Daoy (cell line): Measurements from ENCODE around the gene CTCFL. TPM values are rescaled to one million over a fixed set of nuclear protein-coding genes. Genes with fewer than 3 reads are reported as not detected.

Experiments
- DNase-seq: peaks from one replicate; pipeline ENCODE4 v3.0.0-alpha.2; 2015; ENCODE audit warnings: low read depth
- total RNA-seq: library from RNA; depleted of rRNA; stranded (reverse); fragments of >200 nt; shearing (Covaris generic); gene quantifications from 2 replicates; pipeline ENCODE4 v1.2.3, GENCODE V29; 2014; rRNA removed

Gene CTCFL, protein sequence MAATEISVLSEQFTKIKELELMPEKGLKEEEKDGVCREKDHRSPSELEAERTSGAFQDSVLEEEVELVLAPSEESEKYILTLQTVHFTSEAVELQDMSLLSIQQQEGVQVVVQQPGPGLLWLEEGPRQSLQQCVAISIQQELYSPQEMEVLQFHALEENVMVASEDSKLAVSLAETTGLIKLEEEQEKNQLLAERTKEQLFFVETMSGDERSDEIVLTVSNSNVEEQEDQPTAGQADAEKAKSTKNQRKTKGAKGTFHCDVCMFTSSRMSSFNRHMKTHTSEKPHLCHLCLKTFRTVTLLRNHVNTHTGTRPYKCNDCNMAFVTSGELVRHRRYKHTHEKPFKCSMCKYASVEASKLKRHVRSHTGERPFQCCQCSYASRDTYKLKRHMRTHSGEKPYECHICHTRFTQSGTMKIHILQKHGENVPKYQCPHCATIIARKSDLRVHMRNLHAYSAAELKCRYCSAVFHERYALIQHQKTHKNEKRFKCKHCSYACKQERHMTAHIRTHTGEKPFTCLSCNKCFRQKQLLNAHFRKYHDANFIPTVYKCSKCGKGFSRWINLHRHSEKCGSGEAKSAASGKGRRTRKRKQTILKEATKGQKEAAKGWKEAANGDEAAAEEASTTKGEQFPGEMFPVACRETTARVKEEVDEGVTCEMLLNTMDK
- 0.06 TPM in 1 of 2 replicates, not detected in the other for total RNA-seq

DNA sequence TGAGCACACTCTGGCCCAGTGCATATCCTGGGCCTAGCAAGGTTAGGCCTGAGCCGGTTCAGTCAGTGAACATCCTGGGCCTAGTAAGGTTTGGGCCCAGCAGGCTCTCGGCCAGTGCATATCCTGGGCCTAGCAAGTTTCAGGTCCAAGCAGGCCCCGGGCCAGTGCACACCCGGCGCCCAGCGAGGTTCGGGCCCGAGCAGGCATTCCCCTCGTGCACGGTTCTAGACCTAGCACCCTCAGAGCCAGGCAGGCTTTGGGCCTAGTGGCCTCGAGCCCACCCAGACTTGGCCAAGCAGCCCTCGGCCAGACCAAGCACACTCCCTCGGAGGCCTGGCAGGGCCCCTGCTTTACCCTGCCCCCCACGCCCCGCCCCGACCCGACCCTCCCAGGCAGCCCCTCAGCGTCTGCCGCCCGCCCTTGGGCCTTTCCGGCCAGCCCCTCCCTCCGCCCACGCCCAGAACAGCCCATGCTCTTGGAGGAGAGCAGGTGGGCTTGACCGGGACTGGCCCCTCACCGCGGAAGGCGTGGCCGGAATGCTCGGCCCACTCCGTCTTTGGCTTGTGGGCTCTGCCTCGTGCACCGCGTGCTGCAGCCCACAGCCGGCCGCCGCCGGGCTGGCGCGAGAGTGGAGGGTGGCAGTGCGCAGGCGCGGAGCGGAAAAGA is at the start of gene CTCFL:
Gene CTCFL (minus strand): TSS at position 630 of the 666 bp plus-strand sequence. CDS start 935 bp downstream, outside the sequence.
- no peak for DNase-seq

DNA sequence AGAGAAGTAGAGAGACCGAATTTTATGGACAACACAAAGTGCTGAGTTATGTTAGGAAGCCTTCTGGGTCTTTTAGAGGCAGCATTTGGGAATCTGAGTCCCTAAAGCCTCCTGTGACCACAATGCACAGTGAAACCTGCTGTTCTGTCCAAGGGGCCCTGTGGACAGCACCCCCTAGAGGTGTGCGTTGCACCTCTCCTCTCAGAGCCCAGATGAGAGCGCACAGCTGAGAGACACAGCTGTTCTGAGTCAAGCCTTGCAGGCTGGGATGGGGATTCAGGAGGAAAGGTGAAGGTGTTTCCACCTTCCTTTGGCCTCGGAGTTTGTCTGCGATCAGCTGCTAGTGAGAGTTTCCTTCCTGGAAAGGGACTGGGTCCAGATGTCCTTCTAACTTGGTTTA is 49.0 kb upstream of the CTCFL start:
- no peak for DNase-seq

DNA sequence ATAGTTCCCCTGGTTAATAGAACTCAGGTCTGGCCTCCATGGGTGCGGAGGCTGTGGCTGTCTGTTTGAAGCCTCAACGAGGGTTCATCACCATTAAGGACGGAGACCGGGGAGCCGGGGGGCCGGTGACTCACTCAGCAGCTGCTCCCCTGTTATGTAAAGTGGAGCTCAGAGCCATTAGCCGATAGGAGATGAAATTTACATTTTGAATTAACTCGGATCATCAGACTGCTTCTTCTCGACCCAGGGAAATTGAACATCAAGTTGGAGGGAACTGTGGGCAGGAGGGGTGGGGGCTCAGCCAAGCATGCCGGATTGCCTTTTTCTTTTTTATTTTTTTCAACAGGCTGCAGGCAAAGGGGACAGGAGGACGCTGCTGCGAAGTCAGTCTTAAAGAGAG is 48.3 kb upstream of the CTCFL start:
- no peak for DNase-seq

DNA sequence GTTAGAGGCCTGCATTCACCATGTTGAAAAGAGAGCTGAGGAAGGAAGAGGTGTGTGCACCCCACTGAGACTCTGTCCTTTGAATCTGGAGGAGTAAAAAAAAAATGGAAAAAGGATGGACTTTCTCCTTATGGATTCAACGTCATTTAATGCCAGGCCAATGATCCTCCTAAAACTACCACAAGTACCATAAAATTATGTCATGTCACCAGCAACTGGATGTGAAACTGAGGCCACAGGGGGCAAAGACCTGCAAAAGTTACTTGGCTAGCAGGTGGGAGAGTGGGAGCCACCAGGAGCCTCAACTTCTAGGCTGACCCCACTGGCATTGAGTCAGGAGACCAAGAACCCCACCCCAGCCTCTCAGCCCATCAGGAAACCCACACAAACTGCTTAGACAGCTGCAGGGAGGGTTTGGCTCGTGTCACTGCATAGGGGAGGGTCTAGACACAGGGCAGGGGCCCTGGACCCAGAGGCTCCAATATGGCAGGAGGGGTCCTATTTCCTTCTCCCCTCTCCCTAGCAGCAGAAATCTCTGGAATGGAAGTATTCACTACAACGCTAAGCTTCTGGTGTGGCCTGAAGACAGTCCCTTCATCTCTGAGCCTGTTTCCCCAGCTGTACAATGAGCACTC is 47.0 kb upstream of the CTCFL start:
- DNase-seq = no peak

DNA sequence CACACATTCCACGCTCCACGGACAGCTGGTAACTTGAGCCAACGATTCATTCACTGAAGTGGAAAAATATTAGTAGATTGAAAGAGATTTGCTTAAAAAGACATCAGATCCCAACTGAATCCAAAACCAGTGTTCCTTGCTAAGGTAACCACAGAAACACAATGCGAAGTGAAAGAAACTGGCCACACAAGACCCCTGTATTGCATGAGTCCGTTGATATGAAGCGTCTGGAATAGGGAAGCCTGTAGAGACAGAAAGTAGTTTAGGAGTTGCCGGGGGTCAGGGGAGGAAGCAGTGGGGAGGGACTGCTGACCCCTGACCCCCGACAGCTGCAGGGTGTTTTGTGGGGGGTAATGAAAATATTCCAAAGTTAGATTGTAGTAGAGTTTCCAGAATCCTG is 46.0 kb upstream of the CTCFL start:
- no peak for DNase-seq

DNA sequence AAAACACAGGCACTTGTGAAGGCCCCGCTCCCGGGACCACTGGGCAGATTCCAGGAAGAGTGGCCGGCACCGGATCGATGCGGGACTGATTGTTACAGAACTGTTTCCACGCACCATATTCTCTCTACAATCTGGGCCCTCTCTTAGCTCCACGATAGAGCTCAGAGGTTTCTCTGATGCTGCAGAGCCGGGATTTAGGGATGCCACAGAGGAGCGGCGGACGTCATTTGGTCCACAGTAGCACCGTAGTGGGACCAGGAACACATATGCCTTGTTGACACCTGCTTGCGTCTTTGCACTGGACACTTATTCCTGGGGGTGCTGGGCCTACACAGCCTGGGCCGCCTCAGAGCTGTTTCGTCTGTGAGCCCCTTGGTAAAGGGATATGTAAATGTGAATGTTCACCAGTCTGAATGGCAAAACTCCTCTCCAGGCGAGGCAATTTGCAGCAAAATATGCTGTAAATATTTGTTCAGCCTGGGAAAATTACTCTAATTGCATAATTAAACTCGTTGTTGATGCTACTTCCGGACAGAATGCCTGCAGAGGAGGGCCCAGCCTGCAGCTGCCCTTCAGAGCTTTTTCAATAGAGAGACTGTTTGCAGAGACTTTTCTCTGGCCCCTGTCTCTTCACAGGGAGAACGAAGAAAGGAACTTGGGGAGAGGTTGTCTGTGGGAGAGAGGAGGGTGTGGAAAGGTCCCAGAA is 45.4 kb upstream of the CTCFL start:
- DNase-seq = no peak

DNA sequence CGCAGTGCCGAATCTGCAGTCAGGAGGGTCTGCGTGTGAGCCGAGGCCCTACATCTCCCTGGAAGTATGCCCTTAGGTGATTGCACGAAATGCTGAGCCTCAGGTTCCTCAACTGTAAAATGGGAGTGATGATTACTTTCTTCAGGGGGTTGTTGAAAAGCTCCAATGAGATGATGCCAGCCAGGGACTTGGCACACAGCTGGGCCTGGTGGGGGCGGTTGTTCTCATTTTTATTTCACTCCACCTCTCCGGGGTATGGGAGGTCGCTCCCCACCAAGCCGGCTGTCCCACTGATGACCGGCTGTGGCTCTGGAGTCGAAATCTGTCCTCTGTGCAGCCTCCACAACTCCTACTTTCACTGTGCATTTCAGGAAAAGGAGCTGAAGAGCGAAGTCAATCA is 44.0 kb upstream of the CTCFL start:
- no peak for DNase-seq

DNA sequence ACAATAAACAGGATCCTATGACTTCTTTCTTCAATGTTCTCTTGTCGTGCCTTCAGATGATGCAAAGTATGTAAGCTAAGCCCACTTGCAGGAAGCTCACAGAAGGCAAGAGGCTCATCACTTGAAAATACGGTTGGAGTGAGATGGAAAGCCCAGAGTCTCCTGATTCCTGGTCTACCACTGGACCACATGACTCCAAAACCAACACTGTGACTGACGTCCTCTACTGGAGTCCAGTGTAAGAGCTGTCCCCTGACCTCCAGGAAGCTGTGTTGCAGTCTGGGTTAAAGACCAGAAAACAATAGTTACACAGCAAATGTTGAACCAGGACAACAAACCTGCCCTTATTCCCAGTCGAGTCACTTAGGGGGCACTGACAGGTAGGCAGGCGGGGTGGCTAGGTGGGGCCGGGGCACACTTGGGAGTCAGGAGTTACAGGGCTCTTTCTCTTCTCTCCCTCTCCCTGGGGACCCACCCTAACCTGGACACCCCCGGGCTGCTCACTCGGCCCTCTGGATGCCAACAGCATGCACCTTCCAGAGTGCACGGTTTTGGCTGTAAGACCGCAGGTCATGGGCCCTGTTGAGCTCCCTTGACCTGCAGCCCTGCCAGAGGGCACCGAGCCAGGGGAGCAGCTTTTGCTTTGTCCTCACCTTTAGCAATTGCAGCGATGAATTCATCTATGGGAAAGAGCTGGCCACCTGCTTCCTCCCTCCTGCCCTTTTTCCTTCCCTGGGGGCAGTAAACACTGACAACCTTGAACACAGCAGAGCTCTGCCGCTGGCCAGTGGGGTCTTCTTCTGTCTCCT is 43.4 kb upstream of the CTCFL start:
- DNase-seq = no peak

DNA sequence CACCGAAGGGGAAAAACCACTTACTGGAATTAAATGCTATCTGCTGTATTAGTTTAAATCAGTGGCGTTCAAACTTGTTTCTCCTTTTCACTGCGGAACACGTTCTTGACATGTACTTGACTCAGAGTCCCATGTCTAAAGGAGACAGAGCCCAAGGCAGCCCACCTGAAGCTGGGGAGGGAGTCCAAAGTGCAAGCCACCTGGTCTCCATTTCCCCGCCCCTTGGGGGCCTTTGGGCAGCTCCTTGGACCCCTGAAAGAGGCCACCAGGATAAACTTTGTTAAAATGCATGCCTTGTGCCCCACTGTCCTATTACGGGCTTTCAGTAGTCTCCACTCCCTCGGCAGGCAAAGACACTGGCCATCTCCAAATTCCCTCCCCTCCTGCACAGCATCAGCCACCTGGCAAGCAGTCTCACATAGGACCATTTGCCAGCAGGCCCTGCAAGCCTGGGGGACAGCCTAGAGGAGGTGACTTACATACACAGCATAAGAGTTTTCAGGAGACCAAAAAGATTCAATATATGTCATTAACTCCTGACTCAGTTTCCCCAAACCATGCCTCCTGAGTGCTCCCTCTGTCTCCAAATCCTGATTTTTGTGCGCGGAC is 42.6 kb upstream of the CTCFL start:
- no peak for DNase-seq

DNA sequence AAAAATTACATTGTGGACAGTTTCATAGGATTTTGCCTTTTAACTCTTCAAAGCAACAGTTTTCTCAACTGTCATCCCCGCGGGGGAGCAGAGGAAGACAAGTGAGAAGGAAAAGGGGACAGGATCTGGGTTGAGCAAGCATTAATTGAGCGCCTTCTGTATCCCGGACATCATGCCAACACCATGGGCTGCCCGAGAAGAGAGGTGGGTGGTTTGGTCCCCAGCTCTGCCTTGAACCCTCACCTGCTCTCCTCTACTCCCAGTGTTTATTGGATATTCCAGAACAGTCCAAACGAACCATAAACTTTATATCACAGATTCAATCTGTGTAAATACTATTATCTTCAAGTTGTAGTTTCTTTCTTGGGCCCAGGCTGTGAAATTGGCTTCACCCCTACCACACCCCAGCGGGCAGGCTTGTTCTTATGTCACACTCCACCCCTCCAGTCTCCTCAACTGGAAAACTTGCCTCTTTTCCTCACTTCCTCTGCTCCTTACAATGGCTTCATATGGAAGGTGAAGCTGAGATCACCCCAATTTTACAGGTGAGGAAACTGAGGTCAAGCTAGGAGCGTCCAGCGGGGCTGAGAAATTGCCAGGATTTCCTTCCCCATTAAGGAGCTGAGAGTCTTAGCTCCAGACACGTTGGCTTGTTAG is 42.0 kb upstream of the CTCFL start:
- no peak for DNase-seq

DNA sequence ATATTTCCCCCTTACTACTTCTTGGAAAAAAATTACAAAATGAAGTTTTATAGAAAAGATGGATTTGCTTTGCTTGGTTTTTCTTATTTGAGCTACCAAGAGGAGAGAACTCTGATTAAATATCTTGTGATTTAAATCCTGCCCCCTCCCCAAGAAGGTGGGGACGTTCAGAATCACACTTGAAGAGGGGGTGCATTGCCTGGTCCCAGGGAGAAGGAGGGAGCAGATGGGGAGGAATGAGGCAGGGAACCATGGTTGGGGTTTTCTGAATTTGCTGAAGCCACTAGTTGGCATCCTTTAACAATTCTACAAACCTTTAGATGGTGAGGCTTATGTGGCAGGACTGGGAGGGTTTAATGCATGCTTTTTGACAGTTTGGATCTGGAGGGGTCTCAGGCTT is 41.5 kb upstream of the CTCFL start:
- DNase-seq = no peak

DNA sequence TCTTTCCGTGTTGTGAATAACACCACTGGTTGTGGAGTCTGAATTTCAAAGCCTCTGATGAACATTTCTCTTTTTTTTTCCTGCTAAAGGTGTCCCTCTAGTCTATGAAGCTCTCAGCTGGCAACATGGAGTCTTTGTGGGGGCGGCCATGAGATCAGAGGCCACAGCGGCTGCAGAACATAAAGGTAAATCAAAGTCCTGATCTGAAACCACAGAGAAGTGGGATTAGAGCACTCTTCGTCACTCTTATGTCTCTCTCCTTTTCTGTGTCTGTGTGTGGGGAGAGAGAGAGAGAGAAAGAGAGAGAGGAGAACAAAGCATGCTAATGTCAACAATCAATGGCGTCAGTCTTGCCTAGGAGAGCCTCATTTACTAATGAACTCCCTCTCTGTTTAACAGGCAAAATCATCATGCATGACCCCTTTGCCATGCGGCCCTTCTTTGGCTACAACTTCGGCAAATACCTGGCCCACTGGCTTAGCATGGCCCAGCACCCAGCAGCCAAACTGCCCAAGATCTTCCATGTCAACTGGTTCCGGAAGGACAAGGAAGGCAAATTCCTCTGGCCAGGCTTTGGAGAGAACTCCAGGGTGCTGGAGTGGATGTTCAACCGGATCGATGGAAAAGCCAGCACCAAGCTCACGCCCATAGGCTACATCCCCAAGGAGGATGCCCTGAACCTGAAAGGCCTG is 40.2 kb upstream of the CTCFL start:
- DNase-seq = no peak

DNA sequence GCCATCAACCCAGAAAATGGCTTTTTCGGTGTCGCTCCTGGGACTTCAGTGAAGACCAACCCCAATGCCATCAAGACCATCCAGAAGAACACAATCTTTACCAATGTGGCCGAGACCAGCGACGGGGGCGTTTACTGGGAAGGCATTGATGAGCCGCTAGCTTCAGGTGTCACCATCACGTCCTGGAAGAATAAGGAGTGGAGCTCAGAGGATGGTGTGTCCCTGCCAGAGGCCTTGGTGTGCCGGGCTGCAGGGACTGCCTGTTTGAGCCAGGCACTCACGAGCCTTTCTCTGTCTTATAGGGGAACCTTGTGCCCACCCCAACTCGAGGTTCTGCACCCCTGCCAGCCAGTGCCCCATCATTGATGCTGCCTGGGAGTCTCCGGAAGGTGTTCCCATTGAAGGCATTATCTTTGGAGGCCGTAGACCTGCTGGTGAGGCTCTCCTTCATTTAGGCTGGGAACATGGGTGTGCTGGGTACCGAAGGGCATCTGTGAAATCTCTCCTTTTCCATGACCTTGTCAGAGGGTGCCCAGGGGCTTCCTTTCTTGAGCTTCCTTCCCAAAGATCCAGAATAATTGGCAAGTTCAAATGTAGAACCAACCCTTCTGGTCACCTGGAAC is 39.4 kb upstream of the CTCFL start:
- DNase-seq = no peak

DNA sequence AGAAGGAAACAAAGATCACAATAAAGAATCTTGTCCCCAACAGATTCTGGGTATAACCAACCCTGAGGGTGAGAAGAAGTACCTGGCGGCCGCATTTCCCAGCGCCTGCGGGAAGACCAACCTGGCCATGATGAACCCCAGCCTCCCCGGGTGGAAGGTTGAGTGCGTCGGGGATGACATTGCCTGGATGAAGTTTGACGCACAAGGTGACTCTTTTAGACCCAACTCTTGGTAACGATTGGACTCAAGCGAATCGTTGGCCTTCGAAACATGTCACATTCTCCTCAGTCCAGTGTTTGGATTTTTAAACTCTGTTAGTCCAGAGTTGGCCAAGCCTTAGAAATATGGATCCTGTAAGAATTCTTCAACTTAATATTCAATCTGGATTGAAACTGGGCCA is 38.6 kb upstream of the CTCFL start:
- DNase-seq = no peak

DNA sequence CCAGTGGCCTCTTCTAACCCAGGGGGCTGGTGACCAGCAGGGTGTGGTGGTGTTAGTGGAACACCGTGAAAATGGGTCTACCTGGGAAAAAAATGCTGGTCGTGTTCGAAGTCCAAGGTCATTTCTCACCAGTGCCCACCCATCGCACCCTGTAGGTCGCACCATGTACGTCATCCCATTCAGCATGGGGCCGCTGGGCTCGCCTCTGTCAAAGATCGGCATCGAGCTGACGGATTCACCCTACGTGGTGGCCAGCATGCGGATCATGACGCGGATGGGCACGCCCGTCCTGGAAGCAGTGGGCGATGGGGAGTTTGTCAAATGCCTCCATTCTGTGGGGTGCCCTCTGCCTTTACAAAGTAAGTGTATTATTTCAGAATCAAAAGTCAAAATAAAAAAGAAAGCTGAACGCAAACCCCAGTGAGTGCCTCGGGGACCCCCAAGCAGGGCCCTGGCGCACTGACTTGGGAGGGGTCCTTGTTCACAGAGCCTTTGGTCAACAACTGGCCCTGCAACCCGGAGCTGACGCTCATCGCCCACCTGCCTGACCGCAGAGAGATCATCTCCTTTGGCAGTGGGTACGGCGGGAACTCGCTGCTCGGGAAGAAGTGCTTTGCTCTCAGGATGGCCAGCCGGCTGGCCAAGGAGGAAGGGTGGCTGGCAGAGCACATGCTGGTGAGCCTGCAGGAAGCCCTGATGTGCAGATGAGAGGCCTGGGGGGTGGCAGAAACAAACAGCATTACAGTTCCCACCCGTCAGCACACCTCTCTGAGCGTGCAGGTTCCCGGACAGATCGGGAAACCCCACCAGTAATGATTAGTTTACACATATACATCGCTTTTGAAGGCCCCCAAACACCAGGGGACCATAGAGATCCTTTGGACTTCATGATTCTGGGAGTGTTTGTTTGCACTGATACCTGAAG is 37.9 kb upstream of the CTCFL start:
- no peak for DNase-seq

DNA sequence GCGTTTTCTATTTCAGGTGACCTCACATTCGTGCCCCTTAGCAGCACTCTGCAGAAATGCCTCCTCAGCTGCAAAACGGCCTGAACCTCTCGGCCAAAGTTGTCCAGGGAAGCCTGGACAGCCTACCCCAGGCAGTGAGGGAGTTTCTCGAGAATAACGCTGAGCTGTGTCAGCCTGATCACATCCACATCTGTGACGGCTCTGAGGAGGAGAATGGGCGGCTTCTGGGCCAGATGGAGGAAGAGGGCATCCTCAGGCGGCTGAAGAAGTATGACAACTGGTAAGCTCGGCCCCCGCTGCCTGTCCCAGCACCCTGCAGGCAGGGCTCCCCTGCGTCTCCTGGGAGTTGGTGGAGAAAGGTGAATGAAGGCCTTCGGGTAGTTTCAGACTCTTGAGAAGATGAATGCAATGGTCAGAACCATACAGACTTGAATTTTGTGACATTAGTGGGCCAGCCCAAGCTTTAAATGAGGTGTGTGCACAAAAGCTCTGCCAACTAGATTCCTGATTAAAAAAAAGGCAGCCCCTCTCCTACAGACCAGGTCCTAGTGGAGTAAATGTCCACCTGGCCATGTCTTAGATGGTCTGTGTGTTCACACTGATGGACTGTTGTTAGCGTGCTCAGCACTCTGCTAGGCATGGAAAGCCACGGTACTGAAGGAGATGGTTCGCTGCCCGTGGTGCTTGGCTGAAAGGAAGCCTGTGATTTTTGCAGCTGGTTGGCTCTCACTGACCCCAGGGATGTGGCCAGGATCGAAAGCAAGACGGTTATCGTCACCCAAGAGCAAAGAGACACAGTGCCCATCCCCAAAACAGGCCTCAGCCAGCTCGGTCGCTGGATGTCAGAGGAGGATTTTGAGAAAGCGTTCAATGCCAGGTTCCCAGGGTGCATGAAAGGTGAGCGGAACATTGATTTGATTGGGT is 36.7 kb upstream of the CTCFL start:
- DNase-seq = no peak
